D341Med (cell line): Measurements from ENCODE around the gene IRF2BP2.

Experiments
- DNase-seq: peaks from one replicate; pipeline ENCODE4 v3.0.0; 2012; ENCODE audit warnings: low spot score

IRF2BP2 gene

GRCh38 chr1:234634387-234634786 lies 24.4 kb upstream of the IRF2BP2 start:
- no peak for DNase-seq

- DNase-seq = no peak
These were observed 23.4 kb upstream of the IRF2BP2 start for GRCh38 chr1:234633246-234634003.

GRCh38 chr1:234632225-234632624 lies 22.2 kb upstream of the IRF2BP2 start:
- no peak for DNase-seq

GRCh38 chr1:234631721-234632125 lies 21.7 kb upstream of the IRF2BP2 start:
- DNase-seq = no peak

GRCh38 chr1:234629026-234629425 lies 19.0 kb upstream of the IRF2BP2 start:
- DNase-seq = no peak

- no peak for DNase-seq
These were observed 18.1 kb upstream of the IRF2BP2 start for GRCh38 chr1:234628089-234628488.

- no peak for DNase-seq
These were observed 17.3 kb upstream of the IRF2BP2 start for GRCh38 chr1:234627009-234627950.

GRCh38 chr1:234626391-234626790 lies 16.4 kb upstream of the IRF2BP2 start:
- no peak for DNase-seq

- no peak for DNase-seq
These were observed 14.7 kb upstream of the IRF2BP2 start for GRCh38 chr1:234624724-234625117.

GRCh38 chr1:234621657-234622335 lies 11.8 kb upstream of the IRF2BP2 start:
- DNase-seq = no peak

- DNase-seq = no peak
These were observed 11.1 kb upstream of the IRF2BP2 start for GRCh38 chr1:234621127-234621468.

GRCh38 chr1:234620272-234621126 lies 10.5 kb upstream of the IRF2BP2 start:
- no peak for DNase-seq

GRCh38 chr1:234619794-234620247 lies 9.8 kb upstream of the IRF2BP2 start:
- no peak for DNase-seq

- DNase-seq = no peak
These were observed 9.1 kb upstream of the IRF2BP2 start for GRCh38 chr1:234619071-234619480.

GRCh38 chr1:234618737-234619049 lies 8.7 kb upstream of the IRF2BP2 start:
- DNase-seq = no peak

GRCh38 chr1:234617986-234618736 lies 8.2 kb upstream of the IRF2BP2 start:
- no peak for DNase-seq

GRCh38 chr1:234617131-234617985 lies 7.4 kb upstream of the IRF2BP2 start:
- DNase-seq = no peak

GRCh38 chr1:234616644-234617043 lies 6.7 kb upstream of the IRF2BP2 start:
- DNase-seq = no peak

GRCh38 chr1:234614081-234614489 lies 4.1 kb upstream of the IRF2BP2 start:
- DNase-seq = no peak
